AG10803 (cell line): Measurements from ENCODE around the gene GALNT15.

Source experiments
- DNase-seq: peaks from one replicate; pipeline ENCODE4 v3.0.0; 2010; ENCODE audit warnings: low read depth
- H3K4me3 ChIP-seq: 2 replicates; pipeline ENCODE4 v1.5.1; 2011; ENCODE audit warnings: mild to moderate bottlenecking, low read length, control low read depth
- TF ChIP-seq, protein P1 (sequence below): conservative IDR thresholded peaks from 2 replicates; pipeline ENCODE4 v1.5.1; 2011; ENCODE audit warnings: mild to moderate bottlenecking, low read length, control low read depth, inconsistent platforms

GALNT15 gene

DNA sequence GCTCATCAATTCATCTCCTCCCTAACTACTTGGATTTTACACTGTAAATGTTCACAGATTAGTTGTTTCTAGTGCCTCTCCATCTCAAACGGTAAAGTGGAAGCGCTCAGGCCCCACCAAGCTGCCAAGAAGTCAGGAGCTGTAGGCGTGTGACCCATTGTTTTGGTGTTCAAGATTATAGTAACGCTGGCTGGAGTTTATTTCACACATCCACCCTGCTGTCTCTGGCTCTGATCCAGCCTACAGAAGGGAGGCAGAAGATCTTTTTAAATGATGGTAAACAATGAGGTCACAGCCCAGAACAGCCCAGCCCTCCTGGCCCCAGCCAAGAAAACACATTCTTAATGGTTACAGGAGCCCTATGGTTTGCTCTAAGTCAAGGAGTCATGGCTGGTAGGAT is 25.7 kb upstream of the GALNT15 start:
- H3K4me3 ChIP-seq: no peak overlapping the region
- TF ChIP-seq, protein P1, sequence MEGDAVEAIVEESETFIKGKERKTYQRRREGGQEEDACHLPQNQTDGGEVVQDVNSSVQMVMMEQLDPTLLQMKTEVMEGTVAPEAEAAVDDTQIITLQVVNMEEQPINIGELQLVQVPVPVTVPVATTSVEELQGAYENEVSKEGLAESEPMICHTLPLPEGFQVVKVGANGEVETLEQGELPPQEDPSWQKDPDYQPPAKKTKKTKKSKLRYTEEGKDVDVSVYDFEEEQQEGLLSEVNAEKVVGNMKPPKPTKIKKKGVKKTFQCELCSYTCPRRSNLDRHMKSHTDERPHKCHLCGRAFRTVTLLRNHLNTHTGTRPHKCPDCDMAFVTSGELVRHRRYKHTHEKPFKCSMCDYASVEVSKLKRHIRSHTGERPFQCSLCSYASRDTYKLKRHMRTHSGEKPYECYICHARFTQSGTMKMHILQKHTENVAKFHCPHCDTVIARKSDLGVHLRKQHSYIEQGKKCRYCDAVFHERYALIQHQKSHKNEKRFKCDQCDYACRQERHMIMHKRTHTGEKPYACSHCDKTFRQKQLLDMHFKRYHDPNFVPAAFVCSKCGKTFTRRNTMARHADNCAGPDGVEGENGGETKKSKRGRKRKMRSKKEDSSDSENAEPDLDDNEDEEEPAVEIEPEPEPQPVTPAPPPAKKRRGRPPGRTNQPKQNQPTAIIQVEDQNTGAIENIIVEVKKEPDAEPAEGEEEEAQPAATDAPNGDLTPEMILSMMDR: no peak
- peak; percentile 94 for DNase-seq

DNA sequence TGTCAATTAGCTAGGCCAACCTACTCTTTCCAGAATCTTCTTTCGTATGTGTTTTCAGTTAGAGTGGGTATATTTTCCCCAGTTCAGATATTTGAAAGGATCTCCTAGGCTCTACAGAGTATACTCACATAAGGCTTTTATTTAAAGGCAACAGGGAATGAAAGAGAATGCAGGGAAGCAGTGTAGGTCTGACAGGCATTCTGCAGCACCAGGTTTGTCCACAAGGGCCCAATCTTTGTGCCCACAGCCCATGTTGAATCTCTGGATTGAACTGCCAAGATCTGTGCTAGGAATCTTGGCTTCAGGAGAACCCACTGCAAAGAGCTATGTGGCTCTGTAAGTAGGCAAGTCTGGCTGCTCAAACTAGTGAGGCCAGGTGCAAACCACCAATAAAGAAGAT is 24.2 kb upstream of the GALNT15 start:
- TF ChIP-seq, protein P1: no peak
- no peak for DNase-seq
- H3K4me3 ChIP-seq: no peak overlapping the region

DNA sequence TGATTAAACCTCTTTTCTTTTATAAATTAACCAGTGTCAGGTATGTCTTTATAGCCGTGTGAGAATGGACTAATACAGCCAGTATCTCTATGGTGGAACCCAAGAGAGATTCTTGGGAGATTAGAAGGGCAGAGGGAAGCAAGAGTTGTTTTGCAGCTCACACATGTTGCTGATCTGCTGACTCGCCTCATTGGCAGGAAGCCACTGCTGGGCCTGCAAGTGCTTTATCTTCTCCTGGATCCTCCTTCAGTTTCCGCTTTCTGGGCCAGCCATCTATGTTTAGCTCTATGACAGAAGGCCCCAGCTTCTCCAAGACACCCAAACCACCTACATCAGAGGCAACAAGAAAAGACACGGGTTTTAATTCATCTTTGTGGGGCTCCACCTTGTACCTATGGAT is 23.4 kb upstream of the GALNT15 start:
- TF ChIP-seq, protein P1: no peak
- H3K4me3 ChIP-seq: no peak overlapping the region
- peak; percentile 94 for DNase-seq

- TF ChIP-seq, protein P1: no peak
- DNase-seq: no peak
- no peak overlapping the region for H3K4me3 ChIP-seq
These were observed 6.3 kb upstream of the GALNT15 start for GRCh38 chr3:16168211-16168610.

DNA sequence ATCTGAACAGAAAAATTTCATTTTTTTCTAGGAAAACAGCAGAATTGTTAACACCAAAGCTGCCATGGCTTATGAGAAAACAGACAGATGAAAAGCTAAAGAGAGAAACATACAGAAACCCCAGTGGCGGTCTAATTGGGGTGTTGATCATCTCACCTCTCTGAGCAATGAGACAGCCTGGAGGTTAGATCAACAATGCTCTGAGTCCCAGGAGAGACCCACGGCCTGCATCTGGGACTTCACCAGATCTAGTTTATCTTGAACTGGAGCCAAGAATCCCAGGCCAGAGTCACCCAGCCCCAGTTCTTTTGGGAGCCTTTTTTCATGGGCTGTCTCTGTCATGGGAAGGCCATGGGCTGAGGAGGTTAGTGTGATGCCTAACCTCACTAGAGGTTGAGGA is 3.5 kb upstream of the GALNT15 start:
- H3K4me3 ChIP-seq: no peak overlapping the region
- TF ChIP-seq, protein P1: no peak
- DNase-seq: no peak

GRCh38 chr3:16171825-16172224 is 2.7 kb upstream of the GALNT15 start:
- TF ChIP-seq, protein P1: no peak
- no peak for DNase-seq

DNA sequence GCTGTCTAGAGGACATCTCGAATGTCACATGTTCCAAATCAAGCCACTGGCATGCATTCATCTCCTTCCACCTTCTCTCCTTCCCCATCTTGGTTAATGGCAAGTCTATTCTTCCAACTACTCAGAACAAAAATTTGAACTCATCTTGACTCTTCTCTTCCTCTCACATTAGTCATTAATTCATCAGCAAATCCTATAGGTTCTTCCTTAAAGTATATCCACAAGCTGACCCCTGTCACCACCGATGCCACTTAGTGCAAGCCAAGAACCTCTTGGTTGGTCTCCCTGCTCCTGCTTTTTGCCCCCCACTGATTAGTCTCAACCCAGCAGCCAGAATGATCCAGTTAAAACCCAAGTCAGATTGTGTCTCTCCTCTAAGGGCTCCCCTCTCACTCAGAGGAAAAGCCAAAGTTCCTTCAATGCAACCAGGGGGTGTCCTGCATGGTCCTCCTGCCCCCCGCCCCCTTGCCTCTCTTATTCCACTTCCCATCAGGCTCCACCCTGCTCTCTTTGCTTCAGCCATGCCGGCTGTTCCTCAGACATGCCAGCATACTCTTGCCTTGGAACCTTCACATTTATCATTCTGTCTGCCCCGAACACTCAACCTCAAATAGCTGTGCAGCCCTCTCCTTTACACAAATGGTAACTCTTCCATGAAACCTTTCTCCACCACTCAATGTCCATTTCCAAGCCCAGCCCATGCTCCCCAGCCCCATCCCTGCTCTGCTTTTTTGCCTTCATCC is 1.0 kb upstream of the GALNT15 start:
- H3K4me3 ChIP-seq: no peak overlapping the region; the same call in 1 of the 2 replicates
- DNase-seq: no peak
- TF ChIP-seq, protein P1: no peak

More at GRCh38 chr3:16171825-16172224, 2.7 kb upstream of the GALNT15 start:
- H3K4me3 ChIP-seq: no peak overlapping the region
